ENCODE data around the gene IGHMBP2. TPM values are rescaled to one million over a fixed set of nuclear protein-coding genes. Genes with fewer than 3 reads are reported as not detected.

IGHMBP2 gene
- total and polyA plus RNA-seq, 9 of the 15 experiments (the other 6 are each of a cell fraction or from before 2014, with no cell fraction given) = 1.6 to 24.8 (median 14.5) TPM

DNA sequence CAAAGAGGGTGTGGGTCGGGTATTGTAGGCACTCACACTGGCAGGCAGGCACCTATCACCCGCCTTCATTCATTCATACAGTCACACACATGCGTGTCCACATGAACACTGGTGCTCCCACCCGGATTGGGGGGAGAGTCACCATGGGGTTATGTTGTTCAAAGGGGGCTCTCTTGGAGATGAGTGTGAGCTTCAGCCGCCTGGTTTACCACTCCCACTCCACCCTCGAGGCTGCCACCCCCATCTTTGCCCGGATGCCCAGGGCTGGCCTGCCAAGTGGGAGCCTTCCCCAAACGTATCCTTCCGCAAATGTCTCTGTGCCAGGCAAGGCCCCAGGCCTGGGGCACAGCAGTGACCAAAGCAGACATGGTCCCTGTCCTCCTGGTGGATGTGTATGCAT is 54.5 kb downstream of the IGHMBP2 start:
- Histone ChIP-seq H3K4me1 (replicated peaks in 1 of 2; ENCODE audit: control insufficient read depth in 2 of 2, insufficient read depth in 2 of 2, low read length in 2 of 2) (peaks cover 8 to 23% of the 10 kb centered on the region in 2 experiments; a peak in 4 of 5 replicates), H3K27me3 (ENCODE audit: control insufficient read depth in 2 of 2, insufficient read depth in 2 of 2, low read length in 2 of 2) (peaks cover 19 to 51% of the 10 kb centered on the region in 2 experiments; a peak in 4 of 5 replicates), H3K9me3 (replicated peaks; ENCODE audit: control insufficient read depth, insufficient read depth, low read depth, low read length) (no peaks in the 10 kb centered on the region), H4K20me1 (replicated peaks; ENCODE audit: control insufficient read depth, insufficient read depth, low read length) (no peaks in the 10 kb centered on the region; the same call in none of the 2 replicates), H3K4me3 (no peak overlapping the region), H3K4me2 (ENCODE audit: insufficient read depth, low read length) (no peak overlapping the region), H3K9ac (ENCODE audit: insufficient read depth in 1 of 2, low read depth in 2 of 2, low read length in 2 of 2) (no peak overlapping the region), H2AFZ (ENCODE audit: low read depth, low read length) (no peak overlapping the region), H3K9me1 (ENCODE audit: control insufficient read depth, insufficient read depth, low read length) (no peaks in the 10 kb centered on the region), H3K36me3 (ENCODE audit: control insufficient read depth, insufficient read depth, low read length) (no peaks in the 10 kb centered on the region), H3K79me2 (ENCODE audit: control insufficient read depth, insufficient read depth, low read length) (no peaks in the 10 kb centered on the region), H3K27ac (ENCODE audit: extremely low read depth, low read depth, low read length) (no peak overlapping the region)
- in situ Hi-C loops (cut with MboI) = no loop called here
- CTCF ChIA-PET (ENCODE audit: low intra/inter-chr PET ratio) = no interaction called here
- ATAC-seq (no peak), DNase-seq (ENCODE audit: extremely low read depth in 1 of 4, low spot score in 3 of 4) (no peak), FAIRE-seq (no peak)
- no TSS peak for BruUV-seq (replicated peaks)
- WGBS (ENCODE audit: insufficient coverage, low coverage, missing lambda C conversion rate) = 6% methylated on average over 9 of the region's 9 CpGs
- intact Hi-C loops (cut with micrococcal nuclease) = no loop called here
- POLR2A ChIA-PET = interaction anchor here (0.7 kb wide), 1 partner anchor 17 kb away, joined by 3 read pairs; no protein-coding TSS in a partner anchor
- TF ChIP-seq SPI1 (IDR thresholded peaks at IDR 0.05; ENCODE audit: borderline replicate concordance, low read depth, low read length) (no peak), ASH1L (IDR thresholded peaks at IDR 0.05; ENCODE audit: borderline replicate concordance, low read depth, partially characterized antibody) (no peak), SRSF1 (IDR thresholded peaks at IDR 0.05; ENCODE audit: low read depth, low read length) (no peak), TFAP4 (CRISPR knock-in tag; IDR thresholded peaks at IDR 0.05; ENCODE audit: borderline replicate concordance) (no peak), ZNF586 (CRISPR knock-in tag; conservative IDR thresholded peaks at IDR 0.05) (no peak), PKNOX1 (IDR thresholded peaks at IDR 0.05) (no peak), ATF1 (CRISPR knock-in tag; IDR thresholded peaks at IDR 0.05) (no peak), ATF1 (tag; IDR thresholded peaks at IDR 0.05) (no peak), PURB (CRISPR knock-in tag; IDR thresholded peaks at IDR 0.05; ENCODE audit: low read depth) (no peak), EWSR1 (IDR thresholded peaks at IDR 0.05; ENCODE audit: borderline replicate concordance, low read depth, partially characterized antibody) (no peak), CHD1 (IDR thresholded peaks at IDR 0.05; ENCODE audit: low read length) (no peak), NCOR1 (IDR thresholded peaks at IDR 0.05) (no peak), RBM25 (IDR thresholded peaks at IDR 0.05; ENCODE audit: low read depth, low read length, severe bottlenecking) (no peak), ZNF324 (CRISPR knock-in tag; IDR thresholded peaks at IDR 0.05) (no peak)
